A549 (cell line): ENCODE data around the gene CDK10. TPM values are rescaled to one million over a fixed set of nuclear protein-coding genes. Genes with fewer than 3 reads are reported as not detected.

Experiments used
- ATAC-seq, 2 experiments: fragments of 200-7000 bp in 1 of 2; fragments of >200 bp in 1 of 2; cut with Nextera tagmentation in 1 of 2; cut with Tn5 transposase in 1 of 2; 3 replicates each; pipeline versions ENCODE4 v1.8.0 to v1.9.1; 2018 to 2020; ENCODE audit warnings: mild to moderate bottlenecking in 1 of 2, moderate library complexity in 1 of 2
- CTCF ChIA-PET: fragments of 300-600 bp; sonication (Branson Sonifier 250); formaldehyde crosslinking; extraction: SDS; loops from one replicate; lab custom pipeline; 2021; ENCODE audit warnings: antibody characterized with exemption, inconsistent platforms; lab: Yijun Ruan, JAX
- POLR2A ChIA-PET: fragments of 350-600 bp; formaldehyde crosslinking; extraction: SDS; loops from one replicate; lab custom pipeline; 2021; ENCODE audit warnings: antibody characterized with exemption, inconsistent platforms; lab: Yijun Ruan, JAX
- DNase-seq, 2 experiments: peaks; one replicate each; pipeline versions ENCODE4 v3.0.0 to v3.0.0-alpha.2; 2011 to 2016; ENCODE audit warnings: low read depth in 1 of 2, low spot score in 1 of 2
- FAIRE-seq: peaks from 2 replicates; lab custom pipeline; 2011; peaks lifted over from hg19 to GRCh38; lab: Jason Lieb, UNC
- H3K27ac ChIP-seq, 2 experiments: fragments of >200 bp; sonication (Bioruptor Twin); formaldehyde crosslinking; 3 replicates each; pipeline ENCODE4 v1.5.1; 2016 to 2017
- H3K4me1 ChIP-seq: fragments of >200 bp; sonication (Bioruptor Twin); formaldehyde crosslinking; 3 replicates; pipeline ENCODE4 v1.6.1; 2016
- H3K4me2 ChIP-seq: fragments of >200 bp; sonication (Bioruptor Twin); formaldehyde crosslinking; 3 replicates; pipeline ENCODE4 v1.6.1; 2016
- H3K4me3 ChIP-seq: fragments of >200 bp; sonication (Bioruptor Twin); formaldehyde crosslinking; 3 replicates; pipeline ENCODE4 v1.5.1; 2016
- H3K9me3 ChIP-seq: fragments of >200 bp; sonication (Bioruptor Twin); formaldehyde crosslinking; 3 replicates; pipeline ENCODE4 v1.6.1; 2016
- CEBPB ChIP-seq, 2 experiments: fragments of >200 bp in 1 of 2; sonication (Bioruptor Twin) in 1 of 2; formaldehyde crosslinking in 1 of 2; IDR thresholded peaks; 2 replicates each; pipeline ENCODE4 v1.6.1; 2012 to 2016
- CHD4 ChIP-seq: fragments of 200-600 bp; sonication (generic); IDR thresholded peaks from 2 replicates; pipeline ENCODE4 v1.6.1; 2016; ENCODE audit warnings: antibody characterized with exemption, mild to moderate bottlenecking, borderline replicate concordance
- HEYL ChIP-seq: fragments of 250-450 bp; sonication (Bioruptor Pico); IDR thresholded peaks from 2 replicates; pipeline ENCODE4 v1.8.0; 2021; ENCODE audit warnings: mild to moderate bottlenecking, moderate library complexity
- MAZ ChIP-seq: fragments of 150-350 bp; IDR thresholded peaks from 2 replicates; pipeline ENCODE4 v1.6.1; 2014; ENCODE audit warnings: antibody characterized with exemption, low read depth, low read length, borderline replicate concordance
- MYC ChIP-seq: IDR thresholded peaks from 2 replicates; pipeline ENCODE4 v1.6.1; 2012; ENCODE audit warnings: mild to moderate bottlenecking, inconsistent platforms, low read length, improper control_type of control experiment, borderline replicate concordance
- POLR2AphosphoS2 ChIP-seq: conservative IDR thresholded peaks from 2 replicates; pipeline ENCODE4 v1.6.1; 2012; ENCODE audit warnings: low read length, improper control_type of control experiment, inconsistent platforms
- RARB ChIP-seq: fragments of 250-450 bp; sonication (Bioruptor Pico); IDR thresholded peaks from 2 replicates; pipeline ENCODE4 v1.8.0; 2021; ENCODE audit warnings: mild to moderate bottlenecking, moderate library complexity
- RNF2 ChIP-seq: fragments of 200-600 bp; sonication (generic); IDR thresholded peaks from 2 replicates; pipeline ENCODE4 v1.6.1; 2016; ENCODE audit warnings: low read depth, mild to moderate bottlenecking, antibody characterized with exemption, moderate library complexity, borderline replicate concordance
- SMC3 ChIP-seq: fragments of >200 bp; sonication (Bioruptor Twin); formaldehyde crosslinking; IDR thresholded peaks from 3 replicates; pipeline ENCODE4 v1.6.1; 2018; ENCODE audit warnings: inconsistent platforms
- SREBF2 ChIP-seq: fragments of 450-650 bp; IDR thresholded peaks from 2 replicates; pipeline ENCODE4 v1.6.1; 2014; ENCODE audit warnings: mild to moderate bottlenecking, moderate library complexity
- ZNF302 ChIP-seq: fragments of 250-450 bp; sonication (Bioruptor Pico); IDR thresholded peaks from 2 replicates; pipeline ENCODE4 v1.9.0; 2021; ENCODE audit warnings: inconsistent platforms, mild to moderate bottlenecking, moderate library complexity
- WGBS: methylation state at CpG from one replicate; pipeline ENCODE4 v1.1.6; 2017; ENCODE audit errors: missing lambda C conversion rate; 5-methylcytosine and 5-hydroxymethylcytosine counted together
- polyA plus RNA-seq, 4 experiments: library from polyadenylated mRNA; depleted of rRNA in 3 of 4; stranded (reverse); fragments of >200 nt; fragmentation: RNase III in 1 of 4; extraction: RNeasy Plus Mini Kit Qiagen cat#74134 plus additional on column Dnase treatment in 1 of 4; gene quantifications; 2 replicates in 3 of 4; 3 replicates in 1 of 4; pipeline ENCODE4 v1.2.3, GENCODE V29; 2011 to 2017
- TF ChIP-seq, protein P1 (sequence below): IDR thresholded peaks from 2 replicates; pipeline ENCODE4 v1.6.1; 2012
- TF ChIP-seq, protein P2 (sequence below): fragments of 200-600 bp; sonication (generic); IDR thresholded peaks from 2 replicates; pipeline ENCODE4 v1.6.1; 2016; ENCODE audit warnings: antibody characterized with exemption, mild to moderate bottlenecking, moderate library complexity
- TF ChIP-seq, protein P3 (sequence below): IDR thresholded peaks from 2 replicates; pipeline ENCODE4 v1.6.1; 2012; ENCODE audit warnings: low read depth, borderline replicate concordance
- TF ChIP-seq, protein P4 (sequence below): IDR thresholded peaks from 2 replicates; pipeline ENCODE4 v1.6.1; 2012
- TF ChIP-seq, protein P5 (sequence below): fragments of >200 bp; sonication (Bioruptor Twin); formaldehyde crosslinking; IDR thresholded peaks from 2 replicates; pipeline ENCODE4 v1.6.1; 2016
- TF ChIP-seq, protein P6 (sequence below): fragments of >200 bp; sonication (Bioruptor Twin); formaldehyde crosslinking; IDR thresholded peaks from 3 replicates; pipeline ENCODE4 v1.5.1; 2016

CDK10 gene
- polyA plus RNA-seq, 2 of the 4 experiments (the other 2 are of a cell fraction), result 35.9 to 55.3 TPM

DNA sequence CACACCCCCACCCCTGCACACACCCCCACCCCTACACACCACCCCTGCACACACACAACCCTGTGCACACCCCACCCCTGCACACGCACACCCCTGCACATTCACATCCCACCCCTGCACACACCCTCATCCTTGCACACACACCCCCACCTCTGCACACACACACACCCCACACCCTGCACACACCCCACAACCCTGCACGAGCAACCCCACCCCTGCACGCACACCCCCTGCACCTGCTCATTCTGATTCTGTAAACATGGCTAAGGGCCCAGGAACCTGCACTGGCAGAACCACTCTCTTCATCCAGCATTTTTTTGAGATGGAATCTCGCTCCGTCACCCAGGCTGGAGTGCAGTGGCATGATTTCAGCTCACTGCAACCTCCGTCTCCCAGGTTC is 47.1 kb upstream of the CDK10 start (continued):
- TF ChIP-seq POLR2AphosphoS2, result no peak

DNA sequence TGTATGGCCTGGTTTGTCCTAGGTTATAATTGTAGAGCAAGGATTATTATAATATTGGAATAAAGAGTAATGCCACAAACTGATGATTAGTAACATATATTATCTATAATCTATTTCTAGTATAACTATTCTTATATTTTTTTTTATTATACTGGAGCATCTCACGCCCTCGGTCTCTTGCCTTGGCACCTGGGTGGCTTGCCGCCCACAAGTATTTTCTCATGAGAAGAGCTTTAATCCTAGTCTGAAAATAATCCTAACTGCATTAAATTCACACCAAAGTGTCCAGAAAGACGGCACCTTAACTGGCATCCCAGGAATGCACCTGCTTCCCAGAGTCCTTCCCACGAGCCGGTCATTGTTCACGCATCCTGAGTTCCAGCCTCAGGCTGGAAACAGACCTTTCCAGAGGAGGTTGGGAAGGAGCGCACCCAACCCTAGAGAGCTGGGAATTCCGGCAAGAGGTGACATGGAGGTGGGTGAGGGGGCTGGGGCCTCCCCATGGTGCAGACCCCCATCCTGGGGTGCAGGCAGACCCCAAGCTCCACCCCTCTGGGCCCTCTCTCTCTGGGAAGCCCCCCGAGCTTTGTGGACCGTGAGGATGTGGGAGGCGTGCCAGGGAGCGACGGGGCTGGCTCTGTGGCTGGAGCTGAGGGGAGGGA is 44.9 kb upstream of the CDK10 start:
- CTCF ChIA-PET, result interaction anchor here (0.5 to 6.7 kb wide), 30 partner anchors 9 to 213 kb away, joined by 3 to 125 read pairs (median 8); partner anchors contain the start of genes CHMP1A, CPNE7, DPEP1 and SPATA33
- Histone ChIP-seq H3K4me1 (0 out of 3 replicates have a peak, but pooled peaks cover 3% of the 10 kb centered on the region), H3K27ac (no peak overlapping the region), H3K4me2 (no peak overlapping the region; the same call in 2 of the 3 replicates), H3K9me3 (no peaks in the 10 kb centered on the region), H3K4me3 (no peak overlapping the region)
- POLR2A ChIA-PET, result no interaction called here
- WGBS, result 38% methylated on average over 13 of the region's 14 CpGs
- DNase-seq (no peak), FAIRE-seq (no peak), ATAC-seq (no peak)
- TF ChIP-seq, protein P1, sequence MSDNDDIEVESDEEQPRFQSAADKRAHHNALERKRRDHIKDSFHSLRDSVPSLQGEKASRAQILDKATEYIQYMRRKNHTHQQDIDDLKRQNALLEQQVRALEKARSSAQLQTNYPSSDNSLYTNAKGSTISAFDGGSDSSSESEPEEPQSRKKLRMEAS, result no peak
- TF ChIP-seq, protein P2, sequence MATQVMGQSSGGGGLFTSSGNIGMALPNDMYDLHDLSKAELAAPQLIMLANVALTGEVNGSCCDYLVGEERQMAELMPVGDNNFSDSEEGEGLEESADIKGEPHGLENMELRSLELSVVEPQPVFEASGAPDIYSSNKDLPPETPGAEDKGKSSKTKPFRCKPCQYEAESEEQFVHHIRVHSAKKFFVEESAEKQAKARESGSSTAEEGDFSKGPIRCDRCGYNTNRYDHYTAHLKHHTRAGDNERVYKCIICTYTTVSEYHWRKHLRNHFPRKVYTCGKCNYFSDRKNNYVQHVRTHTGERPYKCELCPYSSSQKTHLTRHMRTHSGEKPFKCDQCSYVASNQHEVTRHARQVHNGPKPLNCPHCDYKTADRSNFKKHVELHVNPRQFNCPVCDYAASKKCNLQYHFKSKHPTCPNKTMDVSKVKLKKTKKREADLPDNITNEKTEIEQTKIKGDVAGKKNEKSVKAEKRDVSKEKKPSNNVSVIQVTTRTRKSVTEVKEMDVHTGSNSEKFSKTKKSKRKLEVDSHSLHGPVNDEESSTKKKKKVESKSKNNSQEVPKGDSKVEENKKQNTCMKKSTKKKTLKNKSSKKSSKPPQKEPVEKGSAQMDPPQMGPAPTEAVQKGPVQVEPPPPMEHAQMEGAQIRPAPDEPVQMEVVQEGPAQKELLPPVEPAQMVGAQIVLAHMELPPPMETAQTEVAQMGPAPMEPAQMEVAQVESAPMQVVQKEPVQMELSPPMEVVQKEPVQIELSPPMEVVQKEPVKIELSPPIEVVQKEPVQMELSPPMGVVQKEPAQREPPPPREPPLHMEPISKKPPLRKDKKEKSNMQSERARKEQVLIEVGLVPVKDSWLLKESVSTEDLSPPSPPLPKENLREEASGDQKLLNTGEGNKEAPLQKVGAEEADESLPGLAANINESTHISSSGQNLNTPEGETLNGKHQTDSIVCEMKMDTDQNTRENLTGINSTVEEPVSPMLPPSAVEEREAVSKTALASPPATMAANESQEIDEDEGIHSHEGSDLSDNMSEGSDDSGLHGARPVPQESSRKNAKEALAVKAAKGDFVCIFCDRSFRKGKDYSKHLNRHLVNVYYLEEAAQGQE, result no peak
- TF ChIP-seq, protein P3, sequence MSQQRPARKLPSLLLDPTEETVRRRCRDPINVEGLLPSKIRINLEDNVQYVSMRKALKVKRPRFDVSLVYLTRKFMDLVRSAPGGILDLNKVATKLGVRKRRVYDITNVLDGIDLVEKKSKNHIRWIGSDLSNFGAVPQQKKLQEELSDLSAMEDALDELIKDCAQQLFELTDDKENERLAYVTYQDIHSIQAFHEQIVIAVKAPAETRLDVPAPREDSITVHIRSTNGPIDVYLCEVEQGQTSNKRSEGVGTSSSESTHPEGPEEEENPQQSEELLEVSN, result no peak
- TF ChIP-seq RNF2 (no peak), CEBPB (IDR thresholded peaks at IDR 0.05) (no peak), RARB (CRISPR knock-in tag) (no peak), SREBF2 (no peak), MAZ (no peak), CHD4 (no peak), SMC3 (no peak), MYC (no peak), HEYL (CRISPR knock-in tag) (no peak), ZNF302 (CRISPR knock-in tag) (no peak)
- TF ChIP-seq, protein P4, sequence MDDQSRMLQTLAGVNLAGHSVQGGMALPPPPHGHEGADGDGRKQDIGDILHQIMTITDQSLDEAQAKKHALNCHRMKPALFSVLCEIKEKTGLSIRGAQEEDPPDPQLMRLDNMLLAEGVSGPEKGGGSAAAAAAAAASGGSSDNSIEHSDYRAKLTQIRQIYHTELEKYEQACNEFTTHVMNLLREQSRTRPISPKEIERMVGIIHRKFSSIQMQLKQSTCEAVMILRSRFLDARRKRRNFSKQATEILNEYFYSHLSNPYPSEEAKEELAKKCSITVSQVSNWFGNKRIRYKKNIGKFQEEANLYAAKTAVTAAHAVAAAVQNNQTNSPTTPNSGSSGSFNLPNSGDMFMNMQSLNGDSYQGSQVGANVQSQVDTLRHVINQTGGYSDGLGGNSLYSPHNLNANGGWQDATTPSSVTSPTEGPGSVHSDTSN, result no peak
- TF ChIP-seq, protein P5, sequence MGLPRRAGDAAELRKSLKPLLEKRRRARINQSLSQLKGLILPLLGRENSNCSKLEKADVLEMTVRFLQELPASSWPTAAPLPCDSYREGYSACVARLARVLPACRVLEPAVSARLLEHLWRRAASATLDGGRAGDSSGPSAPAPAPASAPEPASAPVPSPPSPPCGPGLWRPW, result no peak
- TF ChIP-seq, protein P6, sequence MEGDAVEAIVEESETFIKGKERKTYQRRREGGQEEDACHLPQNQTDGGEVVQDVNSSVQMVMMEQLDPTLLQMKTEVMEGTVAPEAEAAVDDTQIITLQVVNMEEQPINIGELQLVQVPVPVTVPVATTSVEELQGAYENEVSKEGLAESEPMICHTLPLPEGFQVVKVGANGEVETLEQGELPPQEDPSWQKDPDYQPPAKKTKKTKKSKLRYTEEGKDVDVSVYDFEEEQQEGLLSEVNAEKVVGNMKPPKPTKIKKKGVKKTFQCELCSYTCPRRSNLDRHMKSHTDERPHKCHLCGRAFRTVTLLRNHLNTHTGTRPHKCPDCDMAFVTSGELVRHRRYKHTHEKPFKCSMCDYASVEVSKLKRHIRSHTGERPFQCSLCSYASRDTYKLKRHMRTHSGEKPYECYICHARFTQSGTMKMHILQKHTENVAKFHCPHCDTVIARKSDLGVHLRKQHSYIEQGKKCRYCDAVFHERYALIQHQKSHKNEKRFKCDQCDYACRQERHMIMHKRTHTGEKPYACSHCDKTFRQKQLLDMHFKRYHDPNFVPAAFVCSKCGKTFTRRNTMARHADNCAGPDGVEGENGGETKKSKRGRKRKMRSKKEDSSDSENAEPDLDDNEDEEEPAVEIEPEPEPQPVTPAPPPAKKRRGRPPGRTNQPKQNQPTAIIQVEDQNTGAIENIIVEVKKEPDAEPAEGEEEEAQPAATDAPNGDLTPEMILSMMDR, result no peak; the same call in 2 of the 3 replicates
